ENCODE data around the gene HES3. TPM values are rescaled to one million over a fixed set of nuclear protein-coding genes. Genes with fewer than 3 reads are reported as not detected.

HES3 gene
- total and polyA plus RNA-seq, 2 donors (not counting 1 experiment from before 2014, with no cell fraction given): not detected

DNA sequence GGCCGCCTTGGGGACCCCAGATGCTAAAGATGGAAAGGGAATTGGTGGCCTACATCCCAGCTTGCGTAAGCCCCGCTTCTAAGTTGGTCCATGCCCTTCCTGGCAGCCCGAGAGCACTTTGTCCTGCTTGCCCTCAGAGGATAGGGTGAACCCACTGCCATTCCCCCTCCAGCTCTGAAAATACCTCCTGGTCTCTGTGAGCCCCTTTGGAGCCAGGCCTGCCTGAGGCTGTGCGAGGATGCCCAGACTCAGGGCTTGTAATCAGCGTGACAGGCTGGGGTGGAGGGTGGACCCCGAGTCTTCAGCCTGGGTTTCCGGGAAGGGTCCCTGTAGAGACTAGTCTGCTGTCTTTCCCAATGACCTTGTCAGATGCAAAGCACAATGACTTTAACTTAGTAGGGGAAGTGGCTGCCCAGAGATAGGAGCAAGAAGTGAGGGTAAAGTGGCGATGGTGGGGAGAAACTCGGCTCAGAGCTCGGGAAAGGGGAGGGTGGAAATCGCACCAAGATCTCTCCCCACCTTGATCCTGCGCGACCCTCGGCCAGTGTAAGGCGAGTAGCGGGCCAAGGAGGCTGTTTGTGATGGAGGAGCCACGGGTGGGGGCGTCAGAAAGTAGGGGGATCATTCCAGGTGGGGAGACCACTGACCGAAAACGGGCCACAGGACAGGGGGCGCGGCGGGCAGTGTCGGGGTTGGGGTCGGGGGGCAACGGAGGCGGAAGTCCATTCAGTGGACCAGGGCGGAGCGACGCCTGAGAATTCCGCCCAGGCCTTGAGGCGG lies 2.7 kb upstream of the HES3 start:
- Histone ChIP-seq H3K4me1 (ENCODE audit: control insufficient read depth in 2 of 2, insufficient read depth in 2 of 2, low read length in 2 of 2) (peaks cover 21 to 26% of the 10 kb centered on the region in 2 donors), H4K20me1 (ENCODE audit: control insufficient read depth, insufficient read depth, low read length, poor library complexity, severe bottlenecking) (peaks cover 6% of the 10 kb centered on the region), H3K79me2 (ENCODE audit: control insufficient read depth, insufficient read depth, low read length) (no peaks in the 10 kb centered on the region), H3K4me3 (ENCODE audit: control extremely low read depth in 1 of 5, extremely low read depth in 1 of 5, insufficient read depth in 1 of 5, low read depth in 2 of 5, low read length in 4 of 5) (no peak overlapping the region), H3K9ac (ENCODE audit: low read length) (no peak overlapping the region), H3K9me3 (ENCODE audit: control extremely low read depth in 1 of 3, control insufficient read depth in 2 of 3, insufficient read depth in 1 of 3, low read length in 2 of 3) (peaks cover 0 to 29% (median 0%) of the 10 kb centered on the region in 3 donors), H3K27me3 (replicated peaks in 1 of 4; ENCODE audit: control extremely low read depth in 1 of 4, control insufficient read depth in 3 of 4, insufficient read depth in 4 of 4, low read length in 3 of 4) (peaks cover 0 to 66% (median 41%) of the 10 kb centered on the region in 4 experiments), H3K36me3 (replicated peaks in 1 of 2; ENCODE audit: control extremely low read depth in 1 of 2, control insufficient read depth in 1 of 2, extremely low read depth in 1 of 2, insufficient read depth in 2 of 2, low read length in 1 of 2) (no peaks in the 10 kb centered on the region), H3K4me2 (replicated peaks; ENCODE audit: low read depth, low read length, poor library complexity, severe bottlenecking) (peak overlapping the region; percentile 52), H2AFZ (ENCODE audit: insufficient read depth, low read depth, low read length, poor library complexity, severe bottlenecking) (no peak overlapping the region), H3K27ac (ENCODE audit: low read length in 2 of 2) (no peak overlapping the region)
- H3K27me3 Mint-ChIP-seq: peaks cover 32% of the 10 kb centered on the region
- no peaks in the 10 kb centered on the region for H3K9me3 Mint-ChIP-seq (ENCODE audit: insufficient read depth)
- intact Hi-C loops (cut with micrococcal nuclease): no loop called here
- ChIA-PET POLR2A (interaction anchor here (0.6 kb wide), 1 partner anchor 17 kb away, joined by 3 read pairs; no protein-coding TSS in a partner anchor), CTCF (no interaction called here)
- H3K4me1 Mint-ChIP-seq: peaks cover 8% of the 10 kb centered on the region
- no peak for TF ChIP-seq EZH2 (IDR thresholded peaks at IDR 0.05; ENCODE audit: borderline replicate concordance, insufficient read depth, low read depth, low read length, poor library complexity, severe bottlenecking)
- TF ChIP-seq, protein P1, sequence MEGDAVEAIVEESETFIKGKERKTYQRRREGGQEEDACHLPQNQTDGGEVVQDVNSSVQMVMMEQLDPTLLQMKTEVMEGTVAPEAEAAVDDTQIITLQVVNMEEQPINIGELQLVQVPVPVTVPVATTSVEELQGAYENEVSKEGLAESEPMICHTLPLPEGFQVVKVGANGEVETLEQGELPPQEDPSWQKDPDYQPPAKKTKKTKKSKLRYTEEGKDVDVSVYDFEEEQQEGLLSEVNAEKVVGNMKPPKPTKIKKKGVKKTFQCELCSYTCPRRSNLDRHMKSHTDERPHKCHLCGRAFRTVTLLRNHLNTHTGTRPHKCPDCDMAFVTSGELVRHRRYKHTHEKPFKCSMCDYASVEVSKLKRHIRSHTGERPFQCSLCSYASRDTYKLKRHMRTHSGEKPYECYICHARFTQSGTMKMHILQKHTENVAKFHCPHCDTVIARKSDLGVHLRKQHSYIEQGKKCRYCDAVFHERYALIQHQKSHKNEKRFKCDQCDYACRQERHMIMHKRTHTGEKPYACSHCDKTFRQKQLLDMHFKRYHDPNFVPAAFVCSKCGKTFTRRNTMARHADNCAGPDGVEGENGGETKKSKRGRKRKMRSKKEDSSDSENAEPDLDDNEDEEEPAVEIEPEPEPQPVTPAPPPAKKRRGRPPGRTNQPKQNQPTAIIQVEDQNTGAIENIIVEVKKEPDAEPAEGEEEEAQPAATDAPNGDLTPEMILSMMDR (IDR thresholded peaks at IDR 0.05): no peak
- 15% methylated on average over 29 of the region's 33 CpGs for WGBS (ENCODE audit: insufficient coverage)
- DNase-seq (no peak), ATAC-seq (ENCODE audit: low read depth) (no peak)
- peak overlapping the region; percentile 24 for H3K4me3 Mint-ChIP-seq
- H3K27ac Mint-ChIP-seq: no peak overlapping the region
